Measurements from ENCODE around the gene AFAP1.

GRCh38 chr4:7709431-7709830, 230.2 kb downstream of the AFAP1 start:
- TF ChIP-seq POLR2A (IDR thresholded peaks at IDR 0.05): no peak
- TF ChIP-seq CTCF (IDR thresholded peaks at IDR 0.05): no peak

Data from uterus (tissue), 2 donors.